Fibroblast of lung (primary cell): ENCODE measurements around the gene ARPP19. TPM values are rescaled to one million over a fixed set of nuclear protein-coding genes. Genes with fewer than 3 reads are reported as not detected.

Source experiments
- DNase-seq, 2 donors: peaks; one replicate each; pipeline versions ENCODE4 v3.0.0 to v3.0.0-alpha.2; 2010; ENCODE audit warnings: low read depth in 2 of 2
- H2AFZ ChIP-seq: 2 replicates; pipeline ENCODE4 v1.5.1; 2012; ENCODE audit warnings: low read length, control low read depth, inconsistent platforms
- H3K27ac ChIP-seq: 2 replicates; pipeline ENCODE4 v1.5.1; 2011; ENCODE audit warnings: low read length, control low read depth; ENCODE audit not compliant: insufficient read depth
- H3K27me3 ChIP-seq: 2 replicates; pipeline ENCODE4 v1.5.1; 2011; ENCODE audit warnings: mild to moderate bottlenecking, low read length; ENCODE audit not compliant: control insufficient read depth, insufficient read depth
- H3K36me3 ChIP-seq: 2 replicates; pipeline ENCODE4 v1.5.1; 2011; ENCODE audit warnings: low read length; ENCODE audit not compliant: control insufficient read depth, insufficient read depth
- H3K4me1 ChIP-seq: 2 replicates; pipeline ENCODE4 v1.5.1; 2011; ENCODE audit warnings: low read length; ENCODE audit not compliant: control insufficient read depth, insufficient read depth; ENCODE audit errors: extremely low read depth
- H3K4me2 ChIP-seq: 2 replicates; pipeline ENCODE4 v1.5.1; 2011; ENCODE audit warnings: low read length, control low read depth; ENCODE audit not compliant: insufficient read depth; ENCODE audit errors: extremely low read depth
- H3K4me3 ChIP-seq, 4 experiments: fragments of 200-600 bp in 1 of 4; sonication (generic) in 1 of 4; replicated peaks in 1 of 4; 2 replicates each; pipeline ENCODE4 v1.5.1; 2011 to 2016; ENCODE audit warnings: low read length in 4 of 4, low read depth in 3 of 4, mild to moderate bottlenecking in 3 of 4, control low read depth in 2 of 4, inconsistent platforms in 1 of 4, mixed read lengths in 1 of 4; ENCODE audit not compliant: insufficient read depth in 1 of 4; ENCODE audit errors: control extremely low read depth in 1 of 4
- H3K79me2 ChIP-seq: 2 replicates; pipeline ENCODE4 v1.5.1; 2012; ENCODE audit warnings: mild to moderate bottlenecking, low read length, inconsistent platforms; ENCODE audit not compliant: control insufficient read depth, insufficient read depth
- H3K9ac ChIP-seq: 2 replicates; pipeline ENCODE4 v1.5.1; 2011; ENCODE audit warnings: mild to moderate bottlenecking, low read length, control low read depth; ENCODE audit not compliant: insufficient read depth
- H3K9me3 ChIP-seq: 2 replicates; pipeline ENCODE4 v1.5.1; 2012; ENCODE audit warnings: low read depth, low read length; ENCODE audit not compliant: control insufficient read depth, insufficient read depth
- H4K20me1 ChIP-seq: 2 replicates; pipeline ENCODE4 v1.5.1; 2011; ENCODE audit warnings: low read length; ENCODE audit not compliant: control insufficient read depth, insufficient read depth; ENCODE audit errors: extremely low read depth
- CTCF ChIP-seq, 2 donors: IDR thresholded peaks in 1 of 2; conservative IDR thresholded peaks in 1 of 2; 1 replicate in 1 of 2; 2 replicates in 1 of 2; pipeline ENCODE4 v1.5.1; 2011 to 2012; ENCODE audit warnings: low read length in 2 of 2, control low read depth in 1 of 2, inconsistent platforms in 1 of 2, low read depth in 1 of 2, mild to moderate bottlenecking in 1 of 2
- EZH2 ChIP-seq: IDR thresholded peaks from 2 replicates; pipeline ENCODE4 v1.5.1; 2012; ENCODE audit warnings: low read length, control low read depth, mild to moderate bottlenecking; ENCODE audit errors: missing control alignments
- polyA minus RNA-seq: library from RNA; depleted of rRNA, polyadenylated mRNA; stranded (reverse); fragments of >200 nt; gene quantifications from 2 replicates; pipeline ENCODE4 v1.2.3, GENCODE V29; 2011; ENCODE audit warnings: low replicate concordance
- polyA plus RNA-seq, 2 donors: library from polyadenylated mRNA; depleted of rRNA in 1 of 2; stranded (reverse) in 1 of 2; unstranded in 1 of 2; fragments of >200 nt; gene quantifications; 2 replicates each; pipeline ENCODE4 v1.2.1, GENCODE V29; 2011 to 2012; ENCODE audit warnings: missing spikeins in 1 of 2
- total RNA-seq: library from RNA; depleted of rRNA; stranded (reverse); fragments of >200 nt; gene quantifications from 2 replicates; pipeline ENCODE4 v1.2.1, GENCODE V29; 2014

The ARPP19 gene
- 63.4 and 65.9 TPM in 2 replicates for total RNA-seq
- 97.0 and 97.8 TPM in 2 replicates for polyA plus RNA-seq
- polyA plus RNA-seq (2012), result 53.2 and 53.6 TPM in 2 replicates
- polyA minus RNA-seq, result 19.6 and 25.3 TPM in 2 replicates

- peak; percentile 89 to 92 for DNase-seq
- H3K9ac ChIP-seq, result peak within 1 kb of the TSS; percentile 96
- H3K4me1 ChIP-seq, result no peaks in the 10 kb centered on the region
- H3K27ac ChIP-seq, result peak within 1 kb of the TSS; percentile 93
- no peaks in the 10 kb centered on the region for H3K36me3 ChIP-seq
- no peaks in the 10 kb centered on the region for H4K20me1 ChIP-seq
- H3K27me3 ChIP-seq, result no peaks in the 10 kb centered on the region
- peaks cover 46% of the 10 kb centered on the region for H3K79me2 ChIP-seq
- peak within 1 kb of the TSS; percentile 78 for H3K4me2 ChIP-seq
- no peak for TF ChIP-seq CTCF (conservative IDR thresholded peaks at IDR 0.05 in 1 of 2, IDR thresholded peaks at IDR 0.05 in 1 of 2; ENCODE audit: low read depth in 1 of 2, low read length in 2 of 2)
- TF ChIP-seq EZH2, result no peak
- H3K9me3 ChIP-seq, result no peaks in the 10 kb centered on the region
- peak within 1 kb of the TSS; percentile 70 to 96 (median 86) for H3K4me3 ChIP-seq
- H2AFZ ChIP-seq, result peak within 1 kb of the TSS; percentile 67
These were observed at the start of gene ARPP19 for GRCh38 chr15:52568601-52569585. ARPP19 (minus strand) TSS chr15:52569030; CDS start chr15:52568892, 138 bp downstream.

GRCh38 chr15:52617026-52617425 lies 48.2 kb upstream of the ARPP19 start:
- TF ChIP-seq CTCF (conservative IDR thresholded peaks at IDR 0.05 in 1 of 2, IDR thresholded peaks at IDR 0.05 in 1 of 2; ENCODE audit: low read depth in 1 of 2, low read length in 2 of 2), result no peak
- TF ChIP-seq EZH2, result no peak
- no peak for DNase-seq
- Histone ChIP-seq H2AFZ (no peak overlapping the region), H3K36me3 (no peaks in the 10 kb centered on the region), H3K9ac (no peak overlapping the region), H3K4me3 (no peak overlapping the region), H3K4me2 (no peak overlapping the region), H4K20me1 (no peaks in the 10 kb centered on the region), H3K9me3 (no peaks in the 10 kb centered on the region), H3K79me2 (no peaks in the 10 kb centered on the region), H3K27me3 (no peaks in the 10 kb centered on the region), H3K4me1 (no peaks in the 10 kb centered on the region), H3K27ac (no peak overlapping the region)

GRCh38 chr15:52615302-52615701 lies 46.5 kb upstream of the ARPP19 start:
- Histone ChIP-seq H3K4me2 (no peak overlapping the region), H3K9me3 (no peaks in the 10 kb centered on the region), H3K4me1 (no peaks in the 10 kb centered on the region), H3K79me2 (no peaks in the 10 kb centered on the region), H3K36me3 (no peaks in the 10 kb centered on the region), H3K9ac (no peak overlapping the region), H3K27ac (no peak overlapping the region), H3K27me3 (no peaks in the 10 kb centered on the region), H2AFZ (no peak overlapping the region), H4K20me1 (no peaks in the 10 kb centered on the region), H3K4me3 (no peak overlapping the region)
- peak in 1 of 2 donors; percentile 5 for DNase-seq
- TF ChIP-seq EZH2 (no peak), CTCF (conservative IDR thresholded peaks at IDR 0.05 in 1 of 2, IDR thresholded peaks at IDR 0.05 in 1 of 2; ENCODE audit: low read depth in 1 of 2, low read length in 2 of 2) (no peak)
